ENCODE data around the gene TRAF2. TPM values are rescaled to one million over a fixed set of nuclear protein-coding genes. Genes with fewer than 3 reads are reported as not detected.

Gene TRAF2
- total and polyA plus RNA-seq, 2 of the 13 experiments (the other 11 are each of a cell fraction or from before 2014, with no cell fraction given) = 12.4 to 13.6 TPM

DNA sequence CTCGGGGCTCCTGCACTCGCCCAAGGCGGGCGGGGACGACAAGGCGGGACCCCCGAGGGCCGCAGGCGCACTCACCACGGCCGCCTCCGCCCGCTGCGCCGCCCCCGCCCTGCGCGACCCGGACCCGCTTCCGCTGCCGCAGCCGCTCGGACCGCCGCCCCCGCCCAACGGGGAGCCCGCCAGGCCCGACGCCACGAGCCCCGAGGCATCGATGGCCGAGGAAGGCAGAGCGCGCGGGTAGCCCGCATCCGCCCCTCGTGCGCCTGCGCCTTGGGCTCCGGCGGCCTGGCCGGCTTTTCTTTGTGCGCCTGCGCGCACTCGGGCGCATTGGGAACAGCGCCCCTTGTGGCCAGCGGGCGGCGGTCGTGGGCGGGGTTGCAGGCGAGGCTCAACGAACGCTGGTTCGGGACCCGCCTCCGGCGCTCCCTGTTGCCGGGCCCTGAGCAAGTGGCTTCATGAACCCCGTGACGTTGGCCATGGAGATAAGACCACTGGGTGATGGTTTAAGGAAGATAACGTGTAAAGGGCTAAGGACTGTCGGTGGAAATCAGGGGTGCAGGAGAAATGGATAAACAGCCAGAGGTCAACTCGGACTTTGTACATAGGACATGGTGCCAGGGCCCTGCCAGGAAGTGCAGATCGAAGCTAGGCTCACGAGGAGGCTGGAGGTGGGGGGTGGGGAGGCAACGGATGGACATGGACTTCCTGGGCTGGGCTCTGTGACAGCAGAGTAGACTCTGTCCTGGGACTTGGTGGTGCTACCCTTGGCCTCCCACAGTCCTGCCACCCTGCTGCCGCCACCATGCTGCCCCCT is 58.4 kb downstream of the TRAF2 start, which contains the start of the genes C8G and FBXW5 (continued):
- TF ChIP-seq, protein P1, sequence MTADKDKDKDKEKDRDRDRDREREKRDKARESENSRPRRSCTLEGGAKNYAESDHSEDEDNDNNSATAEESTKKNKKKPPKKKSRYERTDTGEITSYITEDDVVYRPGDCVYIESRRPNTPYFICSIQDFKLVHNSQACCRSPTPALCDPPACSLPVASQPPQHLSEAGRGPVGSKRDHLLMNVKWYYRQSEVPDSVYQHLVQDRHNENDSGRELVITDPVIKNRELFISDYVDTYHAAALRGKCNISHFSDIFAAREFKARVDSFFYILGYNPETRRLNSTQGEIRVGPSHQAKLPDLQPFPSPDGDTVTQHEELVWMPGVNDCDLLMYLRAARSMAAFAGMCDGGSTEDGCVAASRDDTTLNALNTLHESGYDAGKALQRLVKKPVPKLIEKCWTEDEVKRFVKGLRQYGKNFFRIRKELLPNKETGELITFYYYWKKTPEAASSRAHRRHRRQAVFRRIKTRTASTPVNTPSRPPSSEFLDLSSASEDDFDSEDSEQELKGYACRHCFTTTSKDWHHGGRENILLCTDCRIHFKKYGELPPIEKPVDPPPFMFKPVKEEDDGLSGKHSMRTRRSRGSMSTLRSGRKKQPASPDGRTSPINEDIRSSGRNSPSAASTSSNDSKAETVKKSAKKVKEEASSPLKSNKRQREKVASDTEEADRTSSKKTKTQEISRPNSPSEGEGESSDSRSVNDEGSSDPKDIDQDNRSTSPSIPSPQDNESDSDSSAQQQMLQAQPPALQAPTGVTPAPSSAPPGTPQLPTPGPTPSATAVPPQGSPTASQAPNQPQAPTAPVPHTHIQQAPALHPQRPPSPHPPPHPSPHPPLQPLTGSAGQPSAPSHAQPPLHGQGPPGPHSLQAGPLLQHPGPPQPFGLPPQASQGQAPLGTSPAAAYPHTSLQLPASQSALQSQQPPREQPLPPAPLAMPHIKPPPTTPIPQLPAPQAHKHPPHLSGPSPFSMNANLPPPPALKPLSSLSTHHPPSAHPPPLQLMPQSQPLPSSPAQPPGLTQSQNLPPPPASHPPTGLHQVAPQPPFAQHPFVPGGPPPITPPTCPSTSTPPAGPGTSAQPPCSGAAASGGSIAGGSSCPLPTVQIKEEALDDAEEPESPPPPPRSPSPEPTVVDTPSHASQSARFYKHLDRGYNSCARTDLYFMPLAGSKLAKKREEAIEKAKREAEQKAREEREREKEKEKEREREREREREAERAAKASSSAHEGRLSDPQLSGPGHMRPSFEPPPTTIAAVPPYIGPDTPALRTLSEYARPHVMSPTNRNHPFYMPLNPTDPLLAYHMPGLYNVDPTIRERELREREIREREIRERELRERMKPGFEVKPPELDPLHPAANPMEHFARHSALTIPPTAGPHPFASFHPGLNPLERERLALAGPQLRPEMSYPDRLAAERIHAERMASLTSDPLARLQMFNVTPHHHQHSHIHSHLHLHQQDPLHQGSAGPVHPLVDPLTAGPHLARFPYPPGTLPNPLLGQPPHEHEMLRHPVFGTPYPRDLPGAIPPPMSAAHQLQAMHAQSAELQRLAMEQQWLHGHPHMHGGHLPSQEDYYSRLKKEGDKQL (CRISPR knock-in tag; IDR thresholded peaks at IDR 0.05; ENCODE audit: low read depth) = no peak
- TF ChIP-seq, protein P2, sequence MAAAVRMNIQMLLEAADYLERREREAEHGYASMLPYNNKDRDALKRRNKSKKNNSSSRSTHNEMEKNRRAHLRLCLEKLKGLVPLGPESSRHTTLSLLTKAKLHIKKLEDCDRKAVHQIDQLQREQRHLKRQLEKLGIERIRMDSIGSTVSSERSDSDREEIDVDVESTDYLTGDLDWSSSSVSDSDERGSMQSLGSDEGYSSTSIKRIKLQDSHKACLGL (CRISPR knock-in tag; IDR thresholded peaks at IDR 0.05) = no peak; the same call in 1 of the 2 replicates
- TF ChIP-seq GABPB1 (CRISPR knock-in tag; IDR thresholded peaks at IDR 0.05) (peak; percentile 88), TMF1 (CRISPR knock-in tag; IDR thresholded peaks at IDR 0.05; ENCODE audit: low read depth) (no peak), ZNF776 (CRISPR knock-in tag; IDR thresholded peaks at IDR 0.05) (no peak; the same call in 1 of the 2 replicates), BRCA1 (CRISPR knock-in tag; IDR thresholded peaks at IDR 0.05) (peak; percentile 17; the same call in 1 of the 2 replicates), SMARCC2 (IDR thresholded peaks at IDR 0.05) (no peak), IRF2 (CRISPR knock-in tag; IDR thresholded peaks at IDR 0.05) (no peak), ARNT2 (CRISPR knock-in tag; IDR thresholded peaks at IDR 0.05; ENCODE audit: low read depth) (no peak), ZNF549 (CRISPR knock-in tag; IDR thresholded peaks at IDR 0.05) (no peak), TEAD2 (CRISPR knock-in tag; IDR thresholded peaks at IDR 0.05) (no peak), TEAD3 (CRISPR knock-in tag; optimal IDR thresholded peaks at IDR 0.05; ENCODE audit: borderline replicate concordance) (no peak), SSRP1 (CRISPR knock-in tag; IDR thresholded peaks at IDR 0.05) (no peak), ZNF761 (CRISPR knock-in tag; conservative IDR thresholded peaks at IDR 0.05) (peak; percentile 58; the same call in 1 of the 2 replicates), ZNF354B (CRISPR knock-in tag; IDR thresholded peaks at IDR 0.05) (no peak), NFE2L2 (IDR thresholded peaks at IDR 0.05; ENCODE audit: low read length) (no peak), KAT7 (CRISPR knock-in tag; IDR thresholded peaks at IDR 0.05; ENCODE audit: borderline replicate concordance) (peak; percentile 33; the same call in 1 of the 2 replicates)
- TF ChIP-seq, protein P3, sequence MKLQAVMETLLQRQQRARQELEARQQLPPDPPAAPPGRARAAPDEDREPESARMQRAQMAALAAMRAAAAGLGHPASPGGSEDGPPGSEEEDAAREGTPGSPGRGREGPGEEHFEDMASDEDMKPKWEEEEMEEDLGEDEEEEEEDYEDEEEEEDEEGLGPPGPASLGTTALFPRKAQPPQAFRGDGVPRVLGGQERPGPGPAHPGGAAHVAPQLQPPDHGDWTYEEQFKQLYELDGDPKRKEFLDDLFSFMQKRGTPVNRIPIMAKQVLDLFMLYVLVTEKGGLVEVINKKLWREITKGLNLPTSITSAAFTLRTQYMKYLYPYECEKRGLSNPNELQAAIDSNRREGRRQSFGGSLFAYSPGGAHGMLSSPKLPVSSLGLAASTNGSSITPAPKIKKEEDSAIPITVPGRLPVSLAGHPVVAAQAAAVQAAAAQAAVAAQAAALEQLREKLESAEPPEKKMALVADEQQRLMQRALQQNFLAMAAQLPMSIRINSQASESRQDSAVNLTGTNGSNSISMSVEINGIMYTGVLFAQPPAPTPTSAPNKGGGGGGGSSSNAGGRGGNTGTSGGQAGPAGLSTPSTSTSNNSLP (IDR thresholded peaks at IDR 0.05; ENCODE audit: low read depth, low read length) = no peak; the same call in 1 of the 2 replicates
- TF ChIP-seq, protein P4, sequence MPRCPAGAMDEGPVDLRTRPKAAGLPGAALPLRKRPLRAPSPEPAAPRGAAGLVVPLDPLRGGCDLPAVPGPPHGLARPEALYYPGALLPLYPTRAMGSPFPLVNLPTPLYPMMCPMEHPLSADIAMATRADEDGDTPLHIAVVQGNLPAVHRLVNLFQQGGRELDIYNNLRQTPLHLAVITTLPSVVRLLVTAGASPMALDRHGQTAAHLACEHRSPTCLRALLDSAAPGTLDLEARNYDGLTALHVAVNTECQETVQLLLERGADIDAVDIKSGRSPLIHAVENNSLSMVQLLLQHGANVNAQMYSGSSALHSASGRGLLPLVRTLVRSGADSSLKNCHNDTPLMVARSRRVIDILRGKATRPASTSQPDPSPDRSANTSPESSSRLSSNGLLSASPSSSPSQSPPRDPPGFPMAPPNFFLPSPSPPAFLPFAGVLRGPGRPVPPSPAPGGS (CRISPR knock-in tag; IDR thresholded peaks at IDR 0.05) = no peak
- TF ChIP-seq, protein P5, sequence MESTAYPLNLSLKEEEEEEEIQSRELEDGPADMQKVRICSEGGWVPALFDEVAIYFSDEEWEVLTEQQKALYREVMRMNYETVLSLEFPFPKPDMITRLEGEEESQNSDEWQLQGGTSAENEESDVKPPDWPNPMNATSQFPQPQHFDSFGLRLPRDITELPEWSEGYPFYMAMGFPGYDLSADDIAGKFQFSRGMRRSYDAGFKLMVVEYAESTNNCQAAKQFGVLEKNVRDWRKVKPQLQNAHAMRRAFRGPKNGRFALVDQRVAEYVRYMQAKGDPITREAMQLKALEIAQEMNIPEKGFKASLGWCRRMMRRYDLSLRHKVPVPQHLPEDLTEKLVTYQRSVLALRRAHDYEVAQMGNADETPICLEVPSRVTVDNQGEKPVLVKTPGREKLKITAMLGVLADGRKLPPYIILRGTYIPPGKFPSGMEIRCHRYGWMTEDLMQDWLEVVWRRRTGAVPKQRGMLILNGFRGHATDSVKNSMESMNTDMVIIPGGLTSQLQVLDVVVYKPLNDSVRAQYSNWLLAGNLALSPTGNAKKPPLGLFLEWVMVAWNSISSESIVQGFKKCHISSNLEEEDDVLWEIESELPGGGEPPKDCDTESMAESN (CRISPR knock-in tag; conservative IDR thresholded peaks at IDR 0.05) = no peak
